Measurements from ENCODE around the gene MYBPH.

GRCh38 chr1:203187304-203187685, 11.7 kb upstream of the MYBPH start:
- TF ChIP-seq CTCF (conservative IDR thresholded peaks at IDR 0.05; ENCODE audit: low read depth, low read length): no peak
- no peak for TF ChIP-seq EZH2 (IDR thresholded peaks at IDR 0.05; ENCODE audit: borderline replicate concordance, low read depth, low read length, poor library complexity, severe bottlenecking)
